Epithelial cell of esophagus (primary cell): ENCODE results near the gene ADIPOR2.
A peak's percentile ranks its signal among the peaks of the same experiment; 100 is the strongest.

ENCODE experiments used
- DNase-seq: peaks from one replicate; pipeline ENCODE4 v3.0.0; 2010; ENCODE audit warnings: low read depth
- H3K4me3 ChIP-seq: 2 replicates; pipeline ENCODE4 v1.5.1; 2011; ENCODE audit warnings: mild to moderate bottlenecking, low read length, control low read depth
- CTCF ChIP-seq: IDR thresholded peaks from 2 replicates; pipeline ENCODE4 v1.5.1; 2011; ENCODE audit warnings: low read depth, mild to moderate bottlenecking, low read length, control low read depth, inconsistent platforms; ENCODE audit not compliant: insufficient read depth; ENCODE audit errors: missing control alignments

Gene ADIPOR2

GRCh38 chr12:1690578-1691122 lies at the start of gene ADIPOR2:
Gene ADIPOR2, plus strand, starts transcription at chr12:1691070. Its CDS starts 63,274 bp downstream, at chr12:1754344.
- DNase-seq, result peak; percentile 97
- no peak for TF ChIP-seq CTCF
- H3K4me3 ChIP-seq, result peak within 1 kb of the TSS; percentile 93

GRCh38 chr12:1642513-1642912 lies 48.4 kb upstream of the ADIPOR2 start:
- DNase-seq, result no peak
- TF ChIP-seq CTCF, result no peak

GRCh38 chr12:1643043-1643442 lies 47.8 kb upstream of the ADIPOR2 start:
- no peak for TF ChIP-seq CTCF
- no peak overlapping the region for H3K4me3 ChIP-seq
- no peak for DNase-seq

More at GRCh38 chr12:1642513-1642912, 48.4 kb upstream of the ADIPOR2 start:
- H3K4me3 ChIP-seq, result no peak overlapping the region

- DNase-seq, result no peak
- no peak for TF ChIP-seq CTCF
- H3K4me3 ChIP-seq, result no peak overlapping the region
Observed at GRCh38 chr12:1643905-1644533, 46.9 kb upstream of the ADIPOR2 start.

GRCh38 chr12:1644534-1645438 lies 46.1 kb upstream of the ADIPOR2 start:
- no peak overlapping the region for H3K4me3 ChIP-seq

GRCh38 chr12:1645819-1646218 lies 45.1 kb upstream of the ADIPOR2 start:
- no peak overlapping the region for H3K4me3 ChIP-seq
- no peak for DNase-seq
- no peak for TF ChIP-seq CTCF

More at GRCh38 chr12:1644534-1645438, 46.1 kb upstream of the ADIPOR2 start:
- DNase-seq, result peak; percentile 74
- no peak for TF ChIP-seq CTCF
